Measurements from ENCODE around the gene FRMD5.

- TF ChIP-seq, protein P1, sequence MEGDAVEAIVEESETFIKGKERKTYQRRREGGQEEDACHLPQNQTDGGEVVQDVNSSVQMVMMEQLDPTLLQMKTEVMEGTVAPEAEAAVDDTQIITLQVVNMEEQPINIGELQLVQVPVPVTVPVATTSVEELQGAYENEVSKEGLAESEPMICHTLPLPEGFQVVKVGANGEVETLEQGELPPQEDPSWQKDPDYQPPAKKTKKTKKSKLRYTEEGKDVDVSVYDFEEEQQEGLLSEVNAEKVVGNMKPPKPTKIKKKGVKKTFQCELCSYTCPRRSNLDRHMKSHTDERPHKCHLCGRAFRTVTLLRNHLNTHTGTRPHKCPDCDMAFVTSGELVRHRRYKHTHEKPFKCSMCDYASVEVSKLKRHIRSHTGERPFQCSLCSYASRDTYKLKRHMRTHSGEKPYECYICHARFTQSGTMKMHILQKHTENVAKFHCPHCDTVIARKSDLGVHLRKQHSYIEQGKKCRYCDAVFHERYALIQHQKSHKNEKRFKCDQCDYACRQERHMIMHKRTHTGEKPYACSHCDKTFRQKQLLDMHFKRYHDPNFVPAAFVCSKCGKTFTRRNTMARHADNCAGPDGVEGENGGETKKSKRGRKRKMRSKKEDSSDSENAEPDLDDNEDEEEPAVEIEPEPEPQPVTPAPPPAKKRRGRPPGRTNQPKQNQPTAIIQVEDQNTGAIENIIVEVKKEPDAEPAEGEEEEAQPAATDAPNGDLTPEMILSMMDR (IDR thresholded peaks at IDR 0.05) = no peak
- TF ChIP-seq RCOR1 (IDR thresholded peaks at IDR 0.05; ENCODE audit: low read depth, low read length) = no peak
- no peak for TF ChIP-seq RFX5 (IDR thresholded peaks at IDR 0.05)
- TF ChIP-seq POLR2A (IDR thresholded peaks at IDR 0.05; ENCODE audit: low read length) = no peak
- TF ChIP-seq EP300 (IDR thresholded peaks at IDR 0.05) = no peak
- no peak for TF ChIP-seq MYC (IDR thresholded peaks at IDR 0.05; ENCODE audit: borderline replicate concordance, low read length)
- TF ChIP-seq MAFK (IDR thresholded peaks at IDR 0.05; ENCODE audit: partially characterized antibody) = no peak
- no peak for TF ChIP-seq HMGXB4 (CRISPR knock-in tag; IDR thresholded peaks at IDR 0.05; ENCODE audit: borderline replicate concordance)
Observed at GRCh38 chr15:44011238-44011854, 183.7 kb downstream of the FRMD5 start.
